ENCODE data around the gene GABBR2.

DNA sequence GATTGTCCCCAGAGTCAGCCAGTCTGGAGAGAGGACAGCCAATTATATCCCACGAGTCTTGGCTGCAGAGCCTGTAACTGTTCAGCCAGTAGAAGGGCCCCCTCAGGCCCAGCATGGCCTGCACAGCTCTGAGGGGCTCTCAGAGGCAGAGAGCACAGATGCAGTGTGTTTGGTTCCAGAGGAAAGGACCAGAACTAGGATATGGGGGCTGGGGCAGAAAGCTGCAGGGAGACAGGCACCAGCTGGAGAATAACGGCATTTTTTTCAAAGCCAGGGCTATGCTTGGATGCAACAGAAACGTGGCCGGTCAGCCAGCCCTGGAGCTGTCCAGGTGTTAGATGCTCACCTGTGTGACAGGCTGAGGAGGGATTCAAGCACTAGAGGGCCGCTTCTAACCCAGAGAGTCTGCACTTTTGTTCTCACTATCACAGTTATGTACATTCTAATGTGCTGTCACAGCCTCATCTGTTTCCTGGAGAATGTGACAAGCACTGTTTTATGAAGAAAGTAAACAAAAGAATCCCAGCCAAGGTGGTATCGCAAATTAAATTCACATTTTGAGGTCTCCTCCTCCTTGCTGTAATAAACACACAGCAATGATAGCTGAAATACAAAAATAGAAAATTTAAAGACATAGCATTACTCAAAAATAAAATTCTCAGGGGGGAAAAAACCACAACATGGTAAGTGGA lies 96.5 kb downstream of the GABBR2 start:
- TF ChIP-seq GATA2 (IDR thresholded peaks at IDR 0.05; ENCODE audit: low read depth, low read length) (no peak), GATA3 (IDR thresholded peaks at IDR 0.05; ENCODE audit: low read depth, low read length) (no peak)
